ENCODE results near the gene RPS6KC1. TPM values are rescaled to one million over a fixed set of nuclear protein-coding genes. Genes with fewer than 3 reads are reported as not detected.

The RPS6KC1 gene
- total RNA-seq, 2 donors from 2014 or later, result 20.7 to 34.1 TPM

GRCh38 chr1:213066363-213066762 is 15.3 kb downstream of the RPS6KC1 start:
- Histone ChIP-seq H3K4me3 (no peak overlapping the region), H3K9me3 (no peaks in the 10 kb centered on the region), H3K36me3 (no peaks in the 10 kb centered on the region), H3K27me3 (replicated peaks; ENCODE audit: insufficient read depth) (no peaks in the 10 kb centered on the region), H3K27ac (no peak overlapping the region), H3K4me1 (ENCODE audit: control insufficient read depth in 1 of 2, low read depth in 2 of 2) (peaks cover 0 to 7% of the 10 kb centered on the region in 2 donors)
- no peak for TF ChIP-seq CTCF (IDR thresholded peaks at IDR 0.05)
- no peak for ATAC-seq (ENCODE audit: insufficient number of reproducible peaks, low FRiP score, low read depth)
- no peak for DNase-seq (ENCODE audit: low spot score)

- H3K4me1 ChIP-seq (ENCODE audit: control insufficient read depth in 1 of 2, low read depth in 2 of 2), result peaks cover 0 to 7% of the 10 kb centered on the region in 2 donors
- H3K9me3 ChIP-seq, result no peaks in the 10 kb centered on the region
- no peaks in the 10 kb centered on the region for H3K36me3 ChIP-seq
- DNase-seq (ENCODE audit: low spot score), result no peak
- ATAC-seq (ENCODE audit: insufficient number of reproducible peaks, low FRiP score, low read depth), result no peak
- H3K4me3 ChIP-seq, result no peak overlapping the region
- H3K27ac ChIP-seq, result no peak overlapping the region
- no peak for TF ChIP-seq CTCF (IDR thresholded peaks at IDR 0.05)
- no peaks in the 10 kb centered on the region for H3K27me3 ChIP-seq (replicated peaks; ENCODE audit: insufficient read depth)
Measured at GRCh38 chr1:213067352-213067751, 16.3 kb downstream of the RPS6KC1 start.

GRCh38 chr1:213070406-213070805 is 19.4 kb downstream of the RPS6KC1 start:
- Histone ChIP-seq H3K4me1 (ENCODE audit: control insufficient read depth in 1 of 2, low read depth in 2 of 2) (peaks cover 0 to 7% of the 10 kb centered on the region in 2 donors), H3K4me3 (peak overlapping the region; percentile 25), H3K27me3 (replicated peaks; ENCODE audit: insufficient read depth) (no peaks in the 10 kb centered on the region), H3K36me3 (no peaks in the 10 kb centered on the region), H3K27ac (no peak overlapping the region), H3K9me3 (no peaks in the 10 kb centered on the region)
- TF ChIP-seq CTCF (IDR thresholded peaks at IDR 0.05), result no peak
- ATAC-seq (ENCODE audit: insufficient number of reproducible peaks, low FRiP score, low read depth) (no peak), DNase-seq (ENCODE audit: low spot score) (no peak)

GRCh38 chr1:213075725-213076124 is 24.7 kb downstream of the RPS6KC1 start:
- Histone ChIP-seq H3K4me3 (no peak overlapping the region), H3K4me1 (ENCODE audit: control insufficient read depth in 1 of 2, low read depth in 2 of 2) (peaks cover 0 to under 1% of the 10 kb centered on the region in 2 donors), H3K27me3 (replicated peaks; ENCODE audit: insufficient read depth) (no peaks in the 10 kb centered on the region), H3K36me3 (peaks cover 5% of the 10 kb centered on the region), H3K27ac (no peak overlapping the region), H3K9me3 (no peaks in the 10 kb centered on the region)
- DNase-seq (ENCODE audit: low spot score) (no peak), ATAC-seq (ENCODE audit: insufficient number of reproducible peaks, low FRiP score, low read depth) (no peak)
- TF ChIP-seq CTCF (IDR thresholded peaks at IDR 0.05), result no peak

- DNase-seq (ENCODE audit: low spot score) (no peak), ATAC-seq (ENCODE audit: insufficient number of reproducible peaks, low FRiP score, low read depth) (no peak)
- no peaks in the 10 kb centered on the region for H3K9me3 ChIP-seq
- TF ChIP-seq CTCF (IDR thresholded peaks at IDR 0.05), result no peak
- peaks cover 28% of the 10 kb centered on the region for H3K36me3 ChIP-seq
- H3K4me1 ChIP-seq (ENCODE audit: control insufficient read depth in 1 of 2, low read depth in 2 of 2), result no peaks in the 10 kb centered on the region
- H3K27ac ChIP-seq, result no peak overlapping the region
- H3K27me3 ChIP-seq (replicated peaks; ENCODE audit: insufficient read depth), result no peaks in the 10 kb centered on the region
- H3K4me3 ChIP-seq, result no peak overlapping the region
Measured at GRCh38 chr1:213082420-213083111, 31.5 kb downstream of the RPS6KC1 start.

Measured in thoracic aorta (tissue), 2 donors.